Right lung (tissue), 10 donors: ENCODE data around the gene WASHC1. TPM values are rescaled to one million over a fixed set of nuclear protein-coding genes. Genes with fewer than 3 reads are reported as not detected.
"Not testable (repeated sequence)": the region's sequence is repeated elsewhere in the genome, so short reads cannot be mapped to it uniquely, and the experiment has no call there.

Experiments
- DNase-seq, 2 donors: peaks; one replicate each; pipeline ENCODE4 v3.0.0-alpha.2; 2013
- long read RNA-seq, 8 donors: transcript quantifications; one replicate each; lab custom pipeline, GENCODE V29; 2026
- polyA plus RNA-seq, 5 donors: library from polyadenylated mRNA; unstranded; fragments of 120-200 nt; gene quantifications; one replicate each; pipeline versions ENCODE4 v1.2.1 to v1.2.3, GENCODE V29; 2013; ENCODE audit warnings: inconsistent platforms in 1 of 5, low replicate concordance in 1 of 5; ENCODE audit not compliant: insufficient read length in 5 of 5, insufficient read depth in 1 of 5

WASHC1 gene
- 10 to 100 TPM; 12.0 to 36.4 (median 23.2) TPM for polyA plus RNA-seq
- long read RNA-seq, donor 1, result 0 reads
- long read RNA-seq, donor 2, partial matches to known transcripts, result 9 of 9 reads
- long read RNA-seq, donor 2, other reads (novel, unspliced or antisense), result 0 of 9 reads
- long read RNA-seq, donor 3, result 0 reads
- long read RNA-seq, donor 4, result 0 reads
- long read RNA-seq, donor 5, partial matches to known transcripts, result 17 of 17 reads
- long read RNA-seq, donor 5, other reads (novel, unspliced or antisense), result 0 of 17 reads
- long read RNA-seq, donor 6, result 0 reads
- long read RNA-seq, donor 7, partial matches to known transcripts, result 18 of 18 reads
- long read RNA-seq, donor 7, other reads (novel, unspliced or antisense), result 0 of 18 reads
- long read RNA-seq, donor 8, result 0 reads

GRCh38 chr9:29356-29755 is at the start of gene WASHC1:
Gene WASHC1, minus strand, starts transcription at chr9:29456. Its CDS starts 4,457 bp downstream, at chr9:24999.
- DNase-seq, result not testable (repeated sequence)

- not testable (repeated sequence) for DNase-seq
Observed at GRCh38 chr9:78333-78732, 49.1 kb upstream of the WASHC1 start.

- not testable (repeated sequence) for DNase-seq
Observed at GRCh38 chr9:76389-76788, 47.1 kb upstream of the WASHC1 start.

- peak in 1 of 2 donors; percentile 8 for DNase-seq
Observed at GRCh38 chr9:73900-74525, 44.8 kb upstream of the WASHC1 start.

GRCh38 chr9:73076-73899 is 44.0 kb upstream of the WASHC1 start:
- peak in 1 of 2 donors; percentile 8 for DNase-seq

- not testable (repeated sequence) for DNase-seq
Observed at GRCh38 chr9:63031-63629, 33.9 kb upstream of the WASHC1 start.

GRCh38 chr9:52678-53077 is 23.4 kb upstream of the WASHC1 start:
- DNase-seq, result not testable (repeated sequence)

- DNase-seq, result not testable (repeated sequence)
Observed at GRCh38 chr9:48190-48842, 19.1 kb upstream of the WASHC1 start.

- not testable (repeated sequence) for DNase-seq
Observed at GRCh38 chr9:46639-47271, 17.5 kb upstream of the WASHC1 start.

GRCh38 chr9:46164-46563 is 16.9 kb upstream of the WASHC1 start:
- DNase-seq, result not testable (repeated sequence)

GRCh38 chr9:45180-45878 is 16.1 kb upstream of the WASHC1 start:
- not testable (repeated sequence) for DNase-seq

GRCh38 chr9:44416-44815 is 15.2 kb upstream of the WASHC1 start:
- not testable (repeated sequence) for DNase-seq

- not testable (repeated sequence) for DNase-seq
Observed at GRCh38 chr9:43636-44035, 14.4 kb upstream of the WASHC1 start.

GRCh38 chr9:43116-43515 is 13.9 kb upstream of the WASHC1 start:
- DNase-seq, result not testable (repeated sequence)

- not testable (repeated sequence) for DNase-seq
Observed at GRCh38 chr9:41819-42218, 12.6 kb upstream of the WASHC1 start.

GRCh38 chr9:41261-41676 is 12.0 kb upstream of the WASHC1 start:
- DNase-seq, result not testable (repeated sequence)

- not testable (repeated sequence) for DNase-seq
Observed at GRCh38 chr9:32308-32707, 3.1 kb upstream of the WASHC1 start.

- DNase-seq, result not testable (repeated sequence)
Observed at GRCh38 chr9:28775-29174, 481 bp downstream of the WASHC1 start.

- DNase-seq, result not testable (repeated sequence)
Observed at GRCh38 chr9:21621-22020, 7.6 kb downstream of the WASHC1 start.

- DNase-seq, result not testable (repeated sequence)
Observed at GRCh38 chr9:16875-17274, 12.4 kb downstream of the WASHC1 start.
